Stimulated activated CD8-positive, alpha-beta memory T cell treated with anti-CD3 and anti-CD28 coated beads, Interleukin-12 subunit alpha, Interleukin-12 subunit beta, amount 100 ng/mL, for 24 hours (primary cell): ENCODE data around the gene GEMIN7.

ENCODE experiments used
- DNase-seq: peaks from one replicate; pipeline ENCODE4 v3.0.0-alpha.2; 2020; ENCODE audit errors: extremely low read depth

GEMIN7 gene

GRCh38 chr19:45079063-45079910 is at the start of gene GEMIN7:
Gene GEMIN7 (plus strand): TSS chr19:45079260. CDS start chr19:45090115, 10,855 bp downstream.
- DNase-seq, result peak; percentile 48

GRCh38 chr19:45030825-45031224 is 48.2 kb upstream of the GEMIN7 start:
- no peak for DNase-seq

- no peak for DNase-seq
These were observed 46.6 kb upstream of the GEMIN7 start for GRCh38 chr19:45032421-45032820.

- no peak for DNase-seq
These were observed 43.3 kb upstream of the GEMIN7 start for GRCh38 chr19:45035755-45036154.

- no peak for DNase-seq
These were observed 41.5 kb upstream of the GEMIN7 start for GRCh38 chr19:45037393-45038169.

GRCh38 chr19:45038931-45039893 is 39.8 kb upstream of the GEMIN7 start, which contains the start of gene CLASRP:
Gene CLASRP (plus strand): TSS chr19:45039045. CDS start chr19:45040213, 1,168 bp downstream.
- peak; percentile 79 for DNase-seq

- DNase-seq, result no peak
These were observed 38.8 kb upstream of the GEMIN7 start for GRCh38 chr19:45040059-45040771.

- DNase-seq, result no peak
These were observed 37.9 kb upstream of the GEMIN7 start for GRCh38 chr19:45041125-45041524.

GRCh38 chr19:45045671-45046353 is 33.2 kb upstream of the GEMIN7 start:
- no peak for DNase-seq

GRCh38 chr19:45046355-45046754 is 32.7 kb upstream of the GEMIN7 start:
- DNase-seq, result no peak

GRCh38 chr19:45047188-45047797 is 31.8 kb upstream of the GEMIN7 start:
- no peak for DNase-seq

- no peak for DNase-seq
These were observed 29.9 kb upstream of the GEMIN7 start for GRCh38 chr19:45049073-45049736.

GRCh38 chr19:45050036-45050435 is 29.0 kb upstream of the GEMIN7 start:
- no peak for DNase-seq

GRCh38 chr19:45051929-45052579 is 27.0 kb upstream of the GEMIN7 start:
- no peak for DNase-seq

GRCh38 chr19:45056831-45057230 is 22.2 kb upstream of the GEMIN7 start:
- no peak for DNase-seq

- DNase-seq, result no peak
These were observed 21.6 kb upstream of the GEMIN7 start for GRCh38 chr19:45057444-45057843.

GRCh38 chr19:45058622-45059159 is 20.4 kb upstream of the GEMIN7 start:
- no peak for DNase-seq

- DNase-seq, result peak; percentile 58
These were observed 19.6 kb upstream of the GEMIN7 start for GRCh38 chr19:45059258-45059965.
